A673 (cell line): Measurements from ENCODE around the gene PDE4B. TPM values are rescaled to one million over a fixed set of nuclear protein-coding genes. Genes with fewer than 3 reads are reported as not detected.
"Not testable (repeated sequence)": the region's sequence is repeated elsewhere in the genome, so short reads cannot be mapped to it uniquely, and the experiment has no call there.

Experiments
- BruUV-seq: library from RNA; stranded (reverse); fragments of 400-500 nt; replicated peaks from 2 replicates; lab custom pipeline; 2021; lab: Mats Ljungman, UMichigan
- CTCF ChIA-PET: fragments of 300-600 bp; sonication (Branson Sonifier 250); formaldehyde crosslinking; loops from one replicate; lab custom pipeline; 2022; ENCODE audit warnings: antibody characterized with exemption; lab: Charles Lee
- POLR2A ChIA-PET: fragments of 300-600 bp; sonication (Branson Sonifier 250); formaldehyde crosslinking; loops from one replicate; lab custom pipeline; 2022; ENCODE audit warnings: antibody characterized with exemption; ENCODE audit not compliant: low non-redundant PET; lab: Charles Lee
- DNase-seq: peaks from one replicate; pipeline ENCODE4 v3.0.0-alpha.2; 2015; ENCODE audit warnings: low spot score
- H3K27ac ChIP-seq: fragments of 200-600 bp; sonication (generic); 2 replicates; pipeline ENCODE4 v1.5.1; 2016; ENCODE audit warnings: mixed run types, low read depth, mild to moderate bottlenecking, mixed read lengths, antibody characterized with exemption, low read length; ENCODE audit not compliant: poor library complexity, severe bottlenecking
- H3K27me3 ChIP-seq: fragments of 200-600 bp; sonication (generic); replicated peaks from 2 replicates; pipeline ENCODE4 v1.6.1; 2017; ENCODE audit warnings: mixed run types, low read depth, mild to moderate bottlenecking, mixed read lengths, antibody characterized with exemption, low read length; ENCODE audit not compliant: insufficient read depth, poor library complexity
- H3K36me3 ChIP-seq: fragments of 200-600 bp; sonication (generic); 2 replicates; pipeline ENCODE4 v1.6.1; 2016; ENCODE audit warnings: mixed run types, mild to moderate bottlenecking, mixed read lengths, antibody characterized with exemption, low read length; ENCODE audit not compliant: insufficient read depth, poor library complexity, severe bottlenecking
- H3K4me1 ChIP-seq: fragments of 200-600 bp; sonication (generic); 2 replicates; pipeline ENCODE4 v1.6.1; 2017; ENCODE audit warnings: mixed run types, mild to moderate bottlenecking, mixed read lengths, antibody characterized with exemption, low read length; ENCODE audit not compliant: insufficient read depth, poor library complexity, severe bottlenecking
- H3K4me3 ChIP-seq: fragments of 200-600 bp; sonication (generic); 2 replicates; pipeline ENCODE4 v1.5.1; 2016; ENCODE audit warnings: low read depth, mixed run types, mild to moderate bottlenecking, mixed read lengths, low read length; ENCODE audit not compliant: poor library complexity, severe bottlenecking
- H3K9me3 ChIP-seq: fragments of 200-600 bp; sonication (generic); 2 replicates; pipeline ENCODE4 v1.6.1; 2016; ENCODE audit warnings: mixed run types, low read depth, mild to moderate bottlenecking, mixed read lengths, antibody characterized with exemption, low read length; ENCODE audit not compliant: poor library complexity, severe bottlenecking
- CTCF ChIP-seq: fragments of 300-800, 200-600 bp; sonication (generic); conservative IDR thresholded peaks from 2 replicates; pipeline ENCODE4 v1.5.1; 2017; ENCODE audit warnings: low read depth, mild to moderate bottlenecking, antibody characterized with exemption, low read length, moderate library complexity, mixed read lengths
- EZH2 ChIP-seq: fragments of 200-600 bp; sonication (generic); IDR thresholded peaks from 2 replicates; pipeline ENCODE4 v1.6.1; 2017; ENCODE audit warnings: borderline replicate concordance, low read depth, mild to moderate bottlenecking, mixed read lengths, antibody characterized with exemption, low read length; ENCODE audit not compliant: poor library complexity, severe bottlenecking
- intact Hi-C: fragments of 100-400 bp; cut with micrococcal nuclease; formaldehyde crosslinking; loops from one replicate; pipeline ENCODE4 v1.10.0; 2022; ENCODE audit not compliant: unreplicated experiment
- total RNA-seq: library from RNA; stranded (reverse); gene quantifications from 2 replicates; pipeline ENCODE4 v1.2.3, GENCODE V29; 2021

Gene PDE4B
- total RNA-seq, 1 experiment from 2014 or later: 20.0 TPM

GRCh38 chr1:65964123-65964522 lies 171.4 kb downstream of the PDE4B start:
- TF ChIP-seq CTCF (no peak), EZH2 (no peak)
- CTCF ChIA-PET: no interaction called here
- no peak overlapping the region for H3K4me3 ChIP-seq
- POLR2A ChIA-PET: no interaction called here
- no peak overlapping the region for H3K27ac ChIP-seq
- intact Hi-C loops: loop anchor here (10.0 kb wide), 1 partner anchor 761 kb away; no protein-coding TSS in a partner anchor
- H3K9me3 ChIP-seq: no peaks in the 10 kb centered on the region
- H3K27me3 ChIP-seq: no peaks in the 10 kb centered on the region
- H3K36me3 ChIP-seq: no peaks in the 10 kb centered on the region
- no TSS peak for BruUV-seq
- DNase-seq: no peak
- H3K4me1 ChIP-seq: no peaks in the 10 kb centered on the region

DNA sequence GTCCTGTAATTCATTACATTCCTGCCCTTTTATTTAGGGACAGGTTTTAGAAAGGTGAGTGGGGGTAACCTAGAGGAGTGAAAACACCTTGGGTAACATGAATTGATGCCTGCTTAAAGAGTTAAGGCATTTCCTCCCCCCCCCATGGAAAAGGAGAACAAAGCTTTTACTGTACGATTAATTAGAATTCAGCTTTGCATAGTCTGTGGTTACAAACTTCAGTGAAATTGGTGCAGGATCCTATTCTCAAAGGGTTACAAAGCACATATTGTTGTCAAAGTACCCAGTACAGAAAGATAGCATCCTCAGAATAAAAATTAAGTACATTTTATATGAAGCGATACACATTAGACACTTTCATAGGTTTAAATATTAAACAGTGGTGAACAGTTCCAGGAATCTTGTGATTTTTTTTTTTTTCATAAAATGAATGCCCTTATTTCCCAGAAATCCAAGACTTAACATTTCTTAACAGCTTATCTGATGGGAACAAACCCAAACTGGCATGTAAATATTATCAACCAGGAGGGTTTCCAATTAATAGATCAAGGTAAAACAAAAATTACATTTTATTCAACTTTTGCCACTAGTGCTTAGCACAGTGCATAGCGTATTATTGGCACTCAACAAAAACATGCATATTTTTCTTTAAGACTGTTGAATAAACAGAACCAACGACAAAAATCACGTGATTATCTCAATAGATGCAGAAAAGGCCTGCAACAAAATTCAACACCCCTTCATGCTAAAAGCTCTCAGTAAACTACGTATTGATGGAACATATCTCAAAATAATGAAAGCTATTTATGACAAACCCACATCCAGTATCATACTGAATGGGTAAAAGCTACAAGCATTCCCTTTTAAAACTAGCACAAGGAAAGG lies 172.7 kb downstream of the PDE4B start:
- DNase-seq: no peak
- POLR2A ChIA-PET: no interaction called here
- Histone ChIP-seq H3K27me3 (no peaks in the 10 kb centered on the region), H3K4me1 (no peaks in the 10 kb centered on the region), H3K4me3 (no peak overlapping the region), H3K27ac (no peak overlapping the region), H3K9me3 (no peaks in the 10 kb centered on the region), H3K36me3 (no peaks in the 10 kb centered on the region)
- no TSS peak for BruUV-seq
- intact Hi-C loops: loop anchor here (10.0 kb wide), 1 partner anchor 759 kb away; no protein-coding TSS in a partner anchor
- CTCF ChIA-PET: no interaction called here
- TF ChIP-seq CTCF (no peak), EZH2 (no peak)

DNA sequence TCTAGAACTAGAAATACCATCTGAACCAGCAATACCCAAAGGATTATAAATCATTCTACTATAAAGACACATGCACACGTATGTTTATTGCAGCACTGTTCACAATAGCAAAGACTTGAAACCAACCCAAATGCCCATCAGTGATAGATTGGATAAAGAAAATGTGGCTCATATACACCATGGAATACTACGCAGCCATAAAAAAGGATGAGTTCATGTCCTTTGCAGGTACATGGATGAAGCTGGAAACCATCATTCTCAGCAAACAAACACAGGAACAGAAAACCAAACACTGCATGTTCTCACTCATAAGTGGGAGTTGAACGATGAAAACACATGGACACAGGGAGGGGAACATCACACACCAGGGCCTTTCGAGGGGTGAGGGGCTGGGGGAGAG lies 174.8 kb downstream of the PDE4B start:
- CTCF ChIA-PET, H3K4me1 ChIP-seq: not testable (repeated sequence)

More for the DNA sequence above, 174.8 kb downstream of the PDE4B start:
- BruUV-seq, H3K27ac ChIP-seq, H3K9me3 ChIP-seq, H3K4me3 ChIP-seq, POLR2A ChIA-PET, DNase-seq, H3K27me3 ChIP-seq, H3K36me3 ChIP-seq: not testable (repeated sequence)
- intact Hi-C loops: loop anchor here (10.0 kb wide), 1 partner anchor 757 kb away; no protein-coding TSS in a partner anchor
